Measurements from ENCODE around the gene NEDD8.
"Not testable (repeated sequence)": the region's sequence is repeated elsewhere in the genome, so short reads cannot be mapped to it uniquely, and the experiment has no call there.

NEDD8 gene

DNA sequence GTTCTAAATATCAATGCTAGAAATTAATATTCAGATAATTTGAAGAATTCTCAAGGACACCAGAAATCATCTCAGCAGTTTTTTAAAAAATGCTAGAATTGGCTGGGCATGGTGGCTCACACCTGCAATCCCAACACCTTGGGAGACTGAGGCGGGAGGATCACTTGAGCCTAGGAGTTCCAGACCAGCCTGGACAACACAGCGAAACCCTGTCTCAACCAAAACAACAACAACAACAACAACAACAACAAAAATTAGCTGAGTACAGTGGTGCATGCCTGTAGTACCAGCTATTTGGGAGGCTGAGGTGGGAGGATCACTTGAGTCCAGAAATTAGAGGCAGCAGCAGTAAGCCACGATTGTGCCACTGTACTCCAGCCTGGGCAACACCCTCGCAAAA is 13.1 kb downstream of the NEDD8 start:
- no peak for DNase-seq (ENCODE audit: extremely low read depth, insufficient read length)
- TF ChIP-seq, protein P1, sequence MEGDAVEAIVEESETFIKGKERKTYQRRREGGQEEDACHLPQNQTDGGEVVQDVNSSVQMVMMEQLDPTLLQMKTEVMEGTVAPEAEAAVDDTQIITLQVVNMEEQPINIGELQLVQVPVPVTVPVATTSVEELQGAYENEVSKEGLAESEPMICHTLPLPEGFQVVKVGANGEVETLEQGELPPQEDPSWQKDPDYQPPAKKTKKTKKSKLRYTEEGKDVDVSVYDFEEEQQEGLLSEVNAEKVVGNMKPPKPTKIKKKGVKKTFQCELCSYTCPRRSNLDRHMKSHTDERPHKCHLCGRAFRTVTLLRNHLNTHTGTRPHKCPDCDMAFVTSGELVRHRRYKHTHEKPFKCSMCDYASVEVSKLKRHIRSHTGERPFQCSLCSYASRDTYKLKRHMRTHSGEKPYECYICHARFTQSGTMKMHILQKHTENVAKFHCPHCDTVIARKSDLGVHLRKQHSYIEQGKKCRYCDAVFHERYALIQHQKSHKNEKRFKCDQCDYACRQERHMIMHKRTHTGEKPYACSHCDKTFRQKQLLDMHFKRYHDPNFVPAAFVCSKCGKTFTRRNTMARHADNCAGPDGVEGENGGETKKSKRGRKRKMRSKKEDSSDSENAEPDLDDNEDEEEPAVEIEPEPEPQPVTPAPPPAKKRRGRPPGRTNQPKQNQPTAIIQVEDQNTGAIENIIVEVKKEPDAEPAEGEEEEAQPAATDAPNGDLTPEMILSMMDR (IDR thresholded peaks at IDR 0.05; ENCODE audit: insufficient read depth, low read length, poor library complexity, severe bottlenecking): no peak
- H3K27me3 ChIP-seq (replicated peaks; ENCODE audit: control insufficient read depth, insufficient read depth, low read length): no peaks in the 10 kb centered on the region
- peaks cover 3% of the 10 kb centered on the region; the same call in 1 of the 2 replicates for H3K36me3 ChIP-seq (ENCODE audit: control insufficient read depth, insufficient read depth, low read length)
- no peak overlapping the region for H3K4me3 ChIP-seq (replicated peaks; ENCODE audit: low read depth, low read length)

GRCh38 chr14:24216876-24217275 is 15.3 kb downstream of the NEDD8 start:
- H3K4me3 ChIP-seq (replicated peaks; ENCODE audit: low read depth, low read length); H3K27me3 ChIP-seq (replicated peaks; ENCODE audit: control insufficient read depth, insufficient read depth, low read length); DNase-seq (ENCODE audit: extremely low read depth, insufficient read length); H3K36me3 ChIP-seq (ENCODE audit: control insufficient read depth, insufficient read depth, low read length): not testable (repeated sequence)

DNA sequence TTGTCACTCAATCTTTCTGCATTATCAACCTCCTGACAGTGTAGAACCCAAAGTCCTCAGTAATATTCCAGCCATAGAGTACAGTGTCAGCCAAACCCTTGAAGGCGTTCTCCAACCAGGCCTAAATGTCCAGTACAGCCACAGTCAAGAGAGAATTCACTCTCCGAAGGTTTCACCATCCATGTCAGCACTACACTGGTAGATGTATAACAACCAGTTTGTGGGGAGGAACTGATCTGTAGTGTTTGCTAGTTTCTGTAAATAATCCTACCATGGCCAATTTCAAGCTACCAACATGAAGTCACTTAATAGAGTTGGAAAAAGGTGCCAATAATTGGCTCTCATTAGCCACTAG is 15.8 kb downstream of the NEDD8 start:
- peak overlapping the region; percentile 92; the same call in 1 of the 2 replicates for H3K4me3 ChIP-seq (replicated peaks; ENCODE audit: low read depth, low read length)
- H3K36me3 ChIP-seq (ENCODE audit: control insufficient read depth, insufficient read depth, low read length): peaks cover 5% of the 10 kb centered on the region
- H3K27me3 ChIP-seq (replicated peaks; ENCODE audit: control insufficient read depth, insufficient read depth, low read length): no peaks in the 10 kb centered on the region
- no peak for DNase-seq (ENCODE audit: extremely low read depth, insufficient read length)
- TF ChIP-seq, protein P1 (IDR thresholded peaks at IDR 0.05; ENCODE audit: insufficient read depth, low read length, poor library complexity, severe bottlenecking): no peak

DNA sequence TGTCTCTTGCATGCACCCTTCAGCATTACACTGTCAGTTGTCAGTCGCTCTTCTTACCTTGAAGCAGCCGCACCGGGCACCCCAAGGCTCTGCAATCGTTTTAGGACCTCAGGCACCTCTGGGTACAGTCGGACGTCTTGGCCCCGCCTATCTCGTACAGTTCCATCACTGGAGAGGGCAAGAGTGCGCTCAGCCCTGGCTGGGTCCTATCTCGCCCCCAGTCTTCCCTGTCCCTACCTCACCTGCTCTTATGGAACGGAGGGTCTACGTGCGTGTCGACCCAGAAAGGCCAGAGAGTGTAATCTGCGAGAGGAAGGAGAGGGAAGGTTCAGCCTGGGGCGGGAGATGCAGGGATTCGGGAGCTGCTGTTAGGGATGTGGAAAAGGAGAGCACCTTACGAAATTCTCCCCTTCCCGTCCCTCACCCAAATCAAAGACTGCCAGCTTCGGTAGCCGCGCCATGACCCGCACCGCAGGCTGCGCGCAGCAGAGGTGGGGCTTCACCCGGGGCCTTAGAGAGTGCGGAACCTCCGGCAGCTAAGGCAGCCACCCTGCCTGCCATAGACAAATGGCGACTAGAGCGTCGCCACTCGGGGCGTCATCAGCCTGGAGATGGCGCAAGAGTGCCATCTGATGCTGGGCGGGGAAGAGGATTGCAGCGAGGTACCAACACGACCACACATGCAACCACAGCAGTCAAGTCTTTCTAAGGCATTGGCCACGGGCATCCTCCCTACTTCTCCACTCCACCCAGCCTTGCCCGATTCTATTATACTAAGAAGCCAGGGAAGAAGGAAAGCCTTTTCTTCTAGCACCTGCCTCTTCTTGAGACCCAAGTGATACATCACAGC is 16.4 kb downstream of the NEDD8 start, which contains the start of gene MDP1:
TSS of gene MDP1 (minus strand) at position 572 of the 850 bp plus-strand sequence. CDS start at position 461, 111 bp downstream.
- H3K36me3 ChIP-seq (ENCODE audit: control insufficient read depth, insufficient read depth, low read length): peaks cover 7% of the 10 kb centered on the region
- H3K4me3 ChIP-seq (replicated peaks; ENCODE audit: low read depth, low read length): peak within 1 kb of the TSS; percentile 92
- DNase-seq (ENCODE audit: extremely low read depth, insufficient read length): peak; percentile 86
- TF ChIP-seq, protein P1 (IDR thresholded peaks at IDR 0.05; ENCODE audit: insufficient read depth, low read length, poor library complexity, severe bottlenecking): peak; percentile 87
- no peaks in the 10 kb centered on the region for H3K27me3 ChIP-seq (replicated peaks; ENCODE audit: control insufficient read depth, insufficient read depth, low read length)

GRCh38 chr14:24213866-24214662 is 18.1 kb downstream of the NEDD8 start:
- peak overlapping the region; percentile 82 for H3K4me3 ChIP-seq (replicated peaks; ENCODE audit: low read depth, low read length)
- no peaks in the 10 kb centered on the region for H3K27me3 ChIP-seq (replicated peaks; ENCODE audit: control insufficient read depth, insufficient read depth, low read length)
- TF ChIP-seq, protein P1 (IDR thresholded peaks at IDR 0.05; ENCODE audit: insufficient read depth, low read length, poor library complexity, severe bottlenecking): peak; percentile 24
- H3K36me3 ChIP-seq (ENCODE audit: control insufficient read depth, insufficient read depth, low read length): peaks cover 19% of the 10 kb centered on the region
- DNase-seq (ENCODE audit: extremely low read depth, insufficient read length): no peak
